LNCaP clone FGC (cell line): Measurements from ENCODE around the gene LCA5.

Source experiments
- DNase-seq: peaks from one replicate; pipeline ENCODE4 v3.0.0-alpha.2; 2011; ENCODE audit warnings: low read depth
- H3K4me3 ChIP-seq: 2 replicates; pipeline ENCODE4 v1.5.1; 2011; ENCODE audit warnings: mild to moderate bottlenecking, low read depth, low read length, control low read depth
- TF ChIP-seq, protein P1 (sequence below): IDR thresholded peaks from 2 replicates; pipeline ENCODE4 v1.5.1; 2012; ENCODE audit warnings: mild to moderate bottlenecking; ENCODE audit not compliant: control insufficient read depth, insufficient read depth; ENCODE audit errors: extremely low read depth

LCA5 gene

DNA sequence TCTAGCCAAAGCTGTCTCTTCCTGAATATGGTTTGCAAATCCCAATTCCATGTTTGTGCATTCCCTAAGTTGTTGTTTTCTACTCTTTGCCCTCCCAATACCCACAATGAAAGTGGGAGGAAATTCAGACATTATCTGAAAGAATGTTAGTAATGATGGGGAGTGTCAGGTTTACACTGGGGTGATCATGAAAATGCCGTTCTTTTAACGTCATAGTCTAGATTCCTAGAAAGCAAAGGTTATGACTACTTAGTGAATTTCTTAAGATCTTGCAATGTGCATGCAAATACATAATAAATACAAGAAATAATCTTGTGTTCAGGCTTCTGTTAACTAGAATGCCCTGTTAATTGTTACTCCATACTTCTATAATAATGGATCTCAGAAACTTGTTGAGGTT lies 101.0 kb downstream of the LCA5 start:
- TF ChIP-seq, protein P1, sequence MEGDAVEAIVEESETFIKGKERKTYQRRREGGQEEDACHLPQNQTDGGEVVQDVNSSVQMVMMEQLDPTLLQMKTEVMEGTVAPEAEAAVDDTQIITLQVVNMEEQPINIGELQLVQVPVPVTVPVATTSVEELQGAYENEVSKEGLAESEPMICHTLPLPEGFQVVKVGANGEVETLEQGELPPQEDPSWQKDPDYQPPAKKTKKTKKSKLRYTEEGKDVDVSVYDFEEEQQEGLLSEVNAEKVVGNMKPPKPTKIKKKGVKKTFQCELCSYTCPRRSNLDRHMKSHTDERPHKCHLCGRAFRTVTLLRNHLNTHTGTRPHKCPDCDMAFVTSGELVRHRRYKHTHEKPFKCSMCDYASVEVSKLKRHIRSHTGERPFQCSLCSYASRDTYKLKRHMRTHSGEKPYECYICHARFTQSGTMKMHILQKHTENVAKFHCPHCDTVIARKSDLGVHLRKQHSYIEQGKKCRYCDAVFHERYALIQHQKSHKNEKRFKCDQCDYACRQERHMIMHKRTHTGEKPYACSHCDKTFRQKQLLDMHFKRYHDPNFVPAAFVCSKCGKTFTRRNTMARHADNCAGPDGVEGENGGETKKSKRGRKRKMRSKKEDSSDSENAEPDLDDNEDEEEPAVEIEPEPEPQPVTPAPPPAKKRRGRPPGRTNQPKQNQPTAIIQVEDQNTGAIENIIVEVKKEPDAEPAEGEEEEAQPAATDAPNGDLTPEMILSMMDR: no peak
- no peak overlapping the region for H3K4me3 ChIP-seq
- DNase-seq: no peak

DNA sequence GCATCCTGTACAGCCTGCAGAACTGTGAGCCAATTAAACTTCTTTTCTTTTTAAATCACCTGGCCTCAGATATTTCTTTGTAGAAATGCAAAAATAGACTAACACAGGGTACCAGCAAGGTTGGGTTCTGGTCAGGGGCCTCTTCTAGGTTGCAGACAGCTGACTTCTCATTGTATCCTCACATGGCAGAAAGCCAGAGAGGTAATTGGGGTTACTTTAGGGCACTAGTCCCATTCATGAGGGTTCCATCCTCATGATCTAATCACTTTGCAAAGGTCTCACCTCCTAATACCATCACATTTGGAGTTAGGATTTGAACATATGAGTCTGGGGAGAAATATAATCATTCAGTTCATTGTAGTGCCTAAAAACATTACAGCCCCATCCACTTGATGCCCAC lies 101.5 kb downstream of the LCA5 start:
- TF ChIP-seq, protein P1: no peak
- no peak for DNase-seq
- no peak overlapping the region for H3K4me3 ChIP-seq
